ENCODE measurements around the gene RAB3GAP2.

- TF ChIP-seq POLR2A (IDR thresholded peaks at IDR 0.05; ENCODE audit: low read length), result no peak
- TF ChIP-seq GATA1 (IDR thresholded peaks at IDR 0.05; ENCODE audit: low read depth, low read length), result no peak
Observed at GRCh38 chr1:220306339-220306738, 34.1 kb upstream of the RAB3GAP2 start.

All from erythroblast (primary cell).